ENCODE data around the gene IL1B. TPM values are rescaled to one million over a fixed set of nuclear protein-coding genes. Genes with fewer than 3 reads are reported as not detected.

Gene IL1B
- total RNA-seq, 2 experiments from 2014 or later = 3.8 to 5.6 TPM

DNA sequence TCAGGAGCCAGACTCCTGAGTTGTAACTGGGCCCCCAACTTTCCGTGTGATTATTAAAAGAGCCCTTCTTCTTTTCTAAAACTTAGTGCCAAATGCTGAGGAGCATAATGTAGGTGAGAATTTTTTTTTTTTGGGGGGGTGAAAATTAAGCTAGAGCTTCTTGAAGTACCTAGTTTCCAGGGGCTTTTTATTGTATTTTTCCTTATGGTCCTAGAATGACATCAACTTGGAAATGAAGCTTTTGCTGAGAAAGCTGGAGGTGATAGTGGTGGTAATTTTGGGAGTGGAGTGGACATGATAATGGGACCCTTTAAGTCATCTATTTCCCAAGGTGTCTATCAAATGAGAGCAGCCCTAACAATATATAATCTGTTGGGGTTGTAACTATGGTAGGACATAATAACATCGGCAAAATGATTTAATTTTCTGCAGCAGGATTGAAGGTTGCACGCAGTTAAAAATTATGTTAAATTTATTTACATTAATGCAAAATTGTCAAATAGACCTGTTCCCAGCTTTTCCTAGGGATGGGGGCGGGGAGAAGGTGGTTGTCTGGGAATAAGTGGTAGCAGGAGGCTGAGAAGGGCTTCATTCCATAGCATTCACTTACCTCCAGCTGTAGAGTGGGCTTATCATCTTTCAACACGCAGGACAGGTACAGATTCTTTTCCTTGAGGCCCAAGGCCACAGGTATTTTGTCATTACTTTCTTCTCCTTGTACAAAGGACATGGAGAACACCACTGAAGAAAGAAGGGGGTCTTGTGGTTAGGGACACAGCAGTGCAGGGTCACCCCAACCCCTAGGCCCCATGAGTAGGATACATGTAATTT is 5.7 kb downstream of the IL1B start:
- ChIA-PET CTCF (no interaction called here), POLR2A (no interaction called here)
- Mint-ChIP-seq H3K4me1 (ENCODE audit: low read depth) (no peaks in the 10 kb centered on the region), H3K36me3 (ENCODE audit: low read depth) (no peaks in the 10 kb centered on the region), H3K4me3 (no peak overlapping the region), H3K27me3 (no peaks in the 10 kb centered on the region), H3K27ac (no peak overlapping the region), H3K9me3 (no peaks in the 10 kb centered on the region)
- intact Hi-C loops (cut with DNase I, micrococcal nuclease) = no loop called here
- no peaks in the 10 kb centered on the region for H3K4me1 ChIP-seq (ENCODE audit: insufficient read depth, low read length)
- no peak for DNase-seq
- TF ChIP-seq, protein P1, sequence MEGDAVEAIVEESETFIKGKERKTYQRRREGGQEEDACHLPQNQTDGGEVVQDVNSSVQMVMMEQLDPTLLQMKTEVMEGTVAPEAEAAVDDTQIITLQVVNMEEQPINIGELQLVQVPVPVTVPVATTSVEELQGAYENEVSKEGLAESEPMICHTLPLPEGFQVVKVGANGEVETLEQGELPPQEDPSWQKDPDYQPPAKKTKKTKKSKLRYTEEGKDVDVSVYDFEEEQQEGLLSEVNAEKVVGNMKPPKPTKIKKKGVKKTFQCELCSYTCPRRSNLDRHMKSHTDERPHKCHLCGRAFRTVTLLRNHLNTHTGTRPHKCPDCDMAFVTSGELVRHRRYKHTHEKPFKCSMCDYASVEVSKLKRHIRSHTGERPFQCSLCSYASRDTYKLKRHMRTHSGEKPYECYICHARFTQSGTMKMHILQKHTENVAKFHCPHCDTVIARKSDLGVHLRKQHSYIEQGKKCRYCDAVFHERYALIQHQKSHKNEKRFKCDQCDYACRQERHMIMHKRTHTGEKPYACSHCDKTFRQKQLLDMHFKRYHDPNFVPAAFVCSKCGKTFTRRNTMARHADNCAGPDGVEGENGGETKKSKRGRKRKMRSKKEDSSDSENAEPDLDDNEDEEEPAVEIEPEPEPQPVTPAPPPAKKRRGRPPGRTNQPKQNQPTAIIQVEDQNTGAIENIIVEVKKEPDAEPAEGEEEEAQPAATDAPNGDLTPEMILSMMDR (IDR thresholded peaks at IDR 0.05) = no peak
- no peak overlapping the region for H3K27ac ChIP-seq (ENCODE audit: low read depth in 1 of 2, low read length in 2 of 2)
- H3K9me3 ChIP-seq (ENCODE audit: control insufficient read depth in 1 of 2, insufficient read depth in 1 of 2, low read length in 2 of 2) = no peaks in the 10 kb centered on the region
- ATAC-seq (ENCODE audit: poor library complexity) = no peak
- no peak overlapping the region for H3K4me3 ChIP-seq (ENCODE audit: low read length)
- H3K36me3 ChIP-seq (ENCODE audit: insufficient read depth, low read length) = no peaks in the 10 kb centered on the region
- H3K27me3 ChIP-seq (ENCODE audit: control insufficient read depth in 1 of 2, insufficient read depth in 2 of 2, low read length in 2 of 2) = no peaks in the 10 kb centered on the region

DNA sequence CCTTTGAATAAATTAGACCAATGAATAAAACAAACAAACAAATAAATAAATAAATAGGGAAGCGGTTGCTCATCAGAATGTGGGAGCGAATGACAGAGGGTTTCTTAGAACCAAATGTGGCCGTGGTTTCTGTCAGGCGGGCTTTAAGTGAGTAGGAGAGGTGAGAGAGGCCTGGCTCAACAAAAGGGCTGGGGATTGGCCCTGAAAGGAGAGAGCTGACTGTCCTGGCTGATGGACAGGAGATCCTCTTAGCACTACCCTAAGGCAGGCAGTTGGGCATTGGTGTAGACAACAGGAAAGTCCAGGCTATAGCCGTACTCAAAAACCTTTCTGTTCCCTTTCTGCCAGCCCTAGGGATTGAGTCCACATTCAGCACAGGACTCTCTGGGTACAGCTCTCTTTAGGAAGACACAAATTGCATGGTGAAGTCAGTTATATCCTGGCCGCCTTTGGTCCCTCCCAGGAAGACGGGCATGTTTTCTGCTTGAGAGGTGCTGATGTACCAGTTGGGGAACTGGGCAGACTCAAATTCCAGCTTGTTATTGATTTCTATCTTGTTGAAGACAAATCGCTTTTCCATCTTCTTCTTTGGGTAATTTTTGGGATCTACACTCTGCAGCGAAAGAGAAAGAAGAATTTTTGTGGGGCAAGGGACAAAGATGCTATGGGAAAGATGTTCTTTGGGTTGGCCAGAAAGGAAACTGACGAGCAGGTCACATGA is 6.5 kb downstream of the IL1B start:
- Histone ChIP-seq H3K27ac (ENCODE audit: low read depth in 1 of 2, low read length in 2 of 2) (no peak overlapping the region), H3K36me3 (ENCODE audit: insufficient read depth, low read length) (no peaks in the 10 kb centered on the region), H3K4me3 (ENCODE audit: low read length) (no peak overlapping the region), H3K4me1 (ENCODE audit: insufficient read depth, low read length) (no peaks in the 10 kb centered on the region), H3K9me3 (ENCODE audit: control insufficient read depth in 1 of 2, insufficient read depth in 1 of 2, low read length in 2 of 2) (no peaks in the 10 kb centered on the region), H3K27me3 (ENCODE audit: control insufficient read depth in 1 of 2, insufficient read depth in 2 of 2, low read length in 2 of 2) (no peaks in the 10 kb centered on the region)
- TF ChIP-seq, protein P1 (IDR thresholded peaks at IDR 0.05) = no peak
- no peak for ATAC-seq (ENCODE audit: poor library complexity)
- POLR2A ChIA-PET = no interaction called here
- peak in 1 of 14 experiments; percentile 54 for DNase-seq
- no peaks in the 10 kb centered on the region for H3K36me3 Mint-ChIP-seq (ENCODE audit: low read depth)
- no peaks in the 10 kb centered on the region for H3K27me3 Mint-ChIP-seq
- CTCF ChIA-PET = no interaction called here
- H3K27ac Mint-ChIP-seq = no peak overlapping the region
- no peak overlapping the region for H3K4me3 Mint-ChIP-seq
- H3K4me1 Mint-ChIP-seq (ENCODE audit: low read depth) = no peaks in the 10 kb centered on the region
- intact Hi-C loops (cut with DNase I, micrococcal nuclease) = no loop called here
- H3K9me3 Mint-ChIP-seq = no peaks in the 10 kb centered on the region

DNA sequence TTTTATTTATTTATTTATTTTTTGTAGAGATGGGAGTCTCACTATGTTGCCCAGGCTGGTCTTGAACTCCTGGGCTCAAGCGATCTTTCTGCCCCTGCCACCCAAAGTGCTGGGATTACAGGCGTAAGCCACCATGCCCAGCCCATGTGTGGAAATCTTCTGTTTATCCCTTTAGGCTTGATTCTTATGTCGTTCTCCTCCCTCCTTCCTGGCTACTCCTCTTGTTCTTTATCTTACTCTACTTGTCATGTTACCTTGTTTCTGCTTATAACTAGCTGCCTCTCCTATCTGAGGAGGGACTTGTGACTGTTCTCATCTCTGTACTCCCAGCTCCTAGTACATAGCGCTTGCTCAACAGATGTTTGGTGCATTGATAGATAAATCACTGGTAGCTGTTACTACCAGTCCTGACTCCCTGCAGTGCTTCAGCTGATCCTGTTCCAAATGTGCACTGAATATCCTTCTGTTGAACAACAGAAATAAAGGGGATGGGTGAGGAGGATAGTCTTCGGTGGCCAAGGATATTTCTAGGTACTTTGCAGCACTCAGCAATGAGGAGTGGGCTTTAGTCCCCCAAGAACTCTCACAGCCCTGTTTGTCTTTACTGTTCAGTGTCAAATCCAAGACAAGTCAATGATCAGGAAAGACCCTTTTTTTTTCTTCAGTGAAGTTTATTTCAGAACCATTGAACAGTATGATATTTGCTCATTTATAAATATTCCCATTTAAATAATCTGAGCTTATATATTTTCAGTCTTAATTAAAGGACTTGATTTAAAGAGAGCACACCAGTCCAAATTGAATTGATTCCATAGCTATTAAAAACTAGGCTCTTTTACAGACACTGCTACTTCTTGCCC is 7.2 kb downstream of the IL1B start:
- Mint-ChIP-seq H3K4me1 (ENCODE audit: low read depth) (no peaks in the 10 kb centered on the region), H3K36me3 (ENCODE audit: low read depth) (no peaks in the 10 kb centered on the region), H3K9me3 (no peaks in the 10 kb centered on the region), H3K27ac (no peak overlapping the region), H3K27me3 (no peaks in the 10 kb centered on the region), H3K4me3 (no peak overlapping the region)
- DNase-seq (peak in 2 of 14 experiments; percentile 25 to 34), ATAC-seq (ENCODE audit: poor library complexity) (no peak)
- no peaks in the 10 kb centered on the region for H3K4me1 ChIP-seq (ENCODE audit: insufficient read depth, low read length)
- TF ChIP-seq, protein P1 (IDR thresholded peaks at IDR 0.05) = no peak
- ChIA-PET CTCF (no interaction called here), POLR2A (no interaction called here)
- no peaks in the 10 kb centered on the region for H3K27me3 ChIP-seq (ENCODE audit: control insufficient read depth in 1 of 2, insufficient read depth in 2 of 2, low read length in 2 of 2)
- no peaks in the 10 kb centered on the region for H3K9me3 ChIP-seq (ENCODE audit: control insufficient read depth in 1 of 2, insufficient read depth in 1 of 2, low read length in 2 of 2)
- intact Hi-C loops (cut with DNase I, micrococcal nuclease) = no loop called here
- H3K4me3 ChIP-seq (ENCODE audit: low read length) = no peak overlapping the region
- H3K36me3 ChIP-seq (ENCODE audit: insufficient read depth, low read length) = no peaks in the 10 kb centered on the region
- H3K27ac ChIP-seq (ENCODE audit: low read depth in 1 of 2, low read length in 2 of 2) = no peak overlapping the region
